Activated CD4-positive, alpha-beta memory T cell treated with anti-CD3 and anti-CD28 coated beads, Interleukin-2, amount 10 ng/mL, durations not matched to agents 7 days and 5 days (primary cell): ENCODE measurements around the gene GEMIN7. TPM values are rescaled to one million over a fixed set of nuclear protein-coding genes. Genes with fewer than 3 reads are reported as not detected.

Experiments
- total RNA-seq, 2 experiments: library from RNA; stranded (reverse); gene quantifications; one replicate each; pipeline ENCODE4 v1.2.3, GENCODE V29; 2021

The GEMIN7 gene
- total RNA-seq, 2 experiments from 2014 or later = 31.7 to 35.5 TPM

Other genes starting within 250 kb of the GEMIN7 start
- under 1 TPM; 0.25 to 0.38 TPM for gene NECTIN2, start 233.0 kb upstream of the GEMIN7 start, total RNA-seq
- gene TOMM40, start 188.0 kb upstream of the GEMIN7 start, total RNA-seq = 10 to 100 TPM; 46.6 to 47.4 TPM
- not detected for gene APOE, start 173.5 kb upstream of the GEMIN7 start, total RNA-seq
- 1 to 10 TPM in 1 of 2 experiments, under 1 TPM in 1; 0.78 to 2.3 TPM for gene APOC1, start 164.7 kb upstream of the GEMIN7 start, total RNA-seq
- gene APOC4, start 137.0 kb upstream of the GEMIN7 start, total RNA-seq = not detected
- gene APOC2, start 133.2 kb upstream of the GEMIN7 start, total RNA-seq = not detected
- 10 to 100 TPM; 66.9 to 68.6 TPM for gene CLPTM1, start 123.9 kb upstream of the GEMIN7 start, total RNA-seq
- 10 to 100 TPM; 32.6 to 33.5 TPM for gene RELB, start 77.8 kb upstream of the GEMIN7 start, total RNA-seq
- gene CLASRP, start 40.2 kb upstream of the GEMIN7 start, total RNA-seq = 10 to 100 TPM; 84.3 to 88.0 TPM
- 1 to 10 TPM; 5.4 to 5.9 TPM for gene ZNF296, start 2.8 kb upstream of the GEMIN7 start, total RNA-seq
- 10 to 100 TPM; 16.3 to 16.4 TPM for gene PPP1R37, start 13.9 kb downstream of the GEMIN7 start, total RNA-seq
- gene NKPD1, start 81.7 kb downstream of the GEMIN7 start, total RNA-seq = under 1 TPM; 0.10 to 0.15 TPM
- 10 to 100 TPM; 64.4 to 65.0 TPM for gene TRAPPC6A, start 99.0 kb downstream of the GEMIN7 start, total RNA-seq
- gene BLOC1S3, start 99.5 kb downstream of the GEMIN7 start, total RNA-seq = 10 to 100 TPM; 16.3 to 20.4 TPM
- not detected for gene EXOC3L2, start 166.1 kb downstream of the GEMIN7 start, total RNA-seq
- 10 to 100 TPM; 26.9 to 33.3 TPM for gene MARK4, start 172.0 kb downstream of the GEMIN7 start, total RNA-seq
- gene CKM, start 243.6 kb downstream of the GEMIN7 start, total RNA-seq = not detected